Retina (tissue), 1 donor: ENCODE data around the gene CARD18.

Experiments
- DNase-seq: peaks from one replicate; pipeline ENCODE4 v3.0.0-alpha.2; 2016

The CARD18 gene, protein sequence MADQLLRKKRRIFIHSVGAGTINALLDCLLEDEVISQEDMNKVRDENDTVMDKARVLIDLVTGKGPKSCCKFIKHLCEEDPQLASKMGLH

DNA sequence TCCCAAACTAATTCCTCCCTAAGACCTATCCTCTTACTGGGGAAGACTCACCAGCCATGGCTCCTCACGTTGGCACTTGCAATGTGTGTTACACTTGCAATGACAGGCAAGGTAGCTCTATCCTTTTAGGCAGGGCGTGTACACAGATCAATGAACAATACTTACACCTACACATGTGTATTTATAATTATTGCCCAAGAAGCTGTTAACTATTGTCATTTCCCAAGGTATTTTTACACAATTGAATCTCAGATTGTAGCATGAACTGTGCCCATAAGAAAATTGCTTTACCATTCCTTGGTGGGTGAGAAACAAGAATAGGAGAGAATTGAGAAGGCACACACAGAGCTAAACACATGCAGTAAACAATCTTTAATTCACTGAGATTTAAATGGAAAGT, at the start of gene CARD18:
Gene CARD18, minus strand, starts transcription at position 101 of the 400 bp plus-strand sequence. Its CDS starts 43 bp downstream, at position 58.
- DNase-seq: no peak

DNA sequence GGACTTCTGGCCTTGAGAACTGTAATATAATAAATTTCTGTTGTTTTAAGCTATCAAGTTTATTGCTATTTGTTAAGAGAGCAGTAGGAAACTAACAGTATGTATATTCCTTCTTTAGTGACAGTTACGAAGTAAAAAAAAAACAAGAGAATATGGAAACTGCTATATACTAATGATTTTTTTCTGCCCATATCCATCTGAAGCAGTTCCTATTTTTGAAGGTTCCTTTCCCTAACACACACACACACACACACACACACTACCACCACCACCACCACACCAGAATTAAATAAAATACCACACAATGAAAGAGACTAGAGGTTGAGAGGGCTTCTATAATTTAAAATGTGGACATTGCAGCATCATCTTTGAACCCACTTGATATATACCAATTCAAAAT, 44.4 kb upstream of the CARD18 start:
- no peak for DNase-seq

DNA sequence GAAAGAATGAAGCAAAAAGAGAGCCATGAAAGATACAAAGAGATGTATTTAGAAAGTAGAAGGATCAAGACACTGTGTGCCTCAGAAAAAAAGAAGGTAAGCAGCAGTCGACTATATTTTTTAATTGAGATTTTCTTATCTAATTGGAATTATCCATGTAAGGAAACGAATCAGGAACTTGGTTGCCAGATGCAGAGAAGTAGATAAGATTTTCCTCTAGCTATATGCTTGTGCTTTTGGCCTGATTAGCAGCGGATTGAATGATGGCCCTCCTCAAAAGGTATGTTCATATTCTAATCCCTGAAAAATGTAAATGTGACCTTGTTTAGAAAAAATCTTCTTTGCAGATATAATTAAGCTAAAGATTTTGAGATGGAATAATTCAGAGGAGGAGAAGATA, 43.9 kb upstream of the CARD18 start:
- no peak for DNase-seq

DNA sequence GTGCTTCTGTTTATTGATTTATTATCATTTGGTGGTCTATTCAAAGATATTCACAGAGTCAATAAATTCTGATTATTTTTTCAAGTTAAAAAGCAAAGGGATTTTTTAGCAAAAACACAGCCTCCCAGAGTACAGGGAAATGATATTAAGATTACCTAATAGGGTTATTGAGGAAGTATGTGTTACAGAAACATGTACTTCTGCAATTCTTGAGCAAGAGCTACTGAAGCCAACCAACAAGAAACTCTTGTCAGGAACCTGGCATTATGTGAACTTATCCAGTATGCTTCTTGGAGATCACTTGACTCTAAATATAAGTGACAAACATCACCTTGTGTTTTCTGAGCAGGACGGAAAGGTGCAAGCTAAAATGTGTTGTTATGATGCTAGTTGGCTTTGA, 42.0 kb upstream of the CARD18 start:
- no peak for DNase-seq

DNA sequence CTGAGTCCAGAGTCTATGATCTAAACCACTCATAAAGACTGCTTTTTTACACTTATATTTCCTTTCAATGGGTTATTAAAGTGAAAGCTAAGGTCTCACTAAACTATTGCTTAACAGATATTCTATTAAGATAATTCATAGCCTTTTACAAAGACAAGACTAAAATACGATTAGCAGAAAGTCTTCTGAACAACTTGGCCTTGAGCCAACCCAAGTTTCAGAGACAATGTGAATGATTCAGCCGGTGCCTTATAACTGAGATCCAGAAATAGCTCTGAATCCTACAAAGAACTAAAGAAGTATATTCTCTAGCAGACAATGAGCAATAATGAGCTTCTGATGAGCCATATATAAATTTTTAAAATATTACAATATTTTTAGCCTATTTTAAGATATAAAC, 41.5 kb upstream of the CARD18 start:
- DNase-seq: no peak

DNA sequence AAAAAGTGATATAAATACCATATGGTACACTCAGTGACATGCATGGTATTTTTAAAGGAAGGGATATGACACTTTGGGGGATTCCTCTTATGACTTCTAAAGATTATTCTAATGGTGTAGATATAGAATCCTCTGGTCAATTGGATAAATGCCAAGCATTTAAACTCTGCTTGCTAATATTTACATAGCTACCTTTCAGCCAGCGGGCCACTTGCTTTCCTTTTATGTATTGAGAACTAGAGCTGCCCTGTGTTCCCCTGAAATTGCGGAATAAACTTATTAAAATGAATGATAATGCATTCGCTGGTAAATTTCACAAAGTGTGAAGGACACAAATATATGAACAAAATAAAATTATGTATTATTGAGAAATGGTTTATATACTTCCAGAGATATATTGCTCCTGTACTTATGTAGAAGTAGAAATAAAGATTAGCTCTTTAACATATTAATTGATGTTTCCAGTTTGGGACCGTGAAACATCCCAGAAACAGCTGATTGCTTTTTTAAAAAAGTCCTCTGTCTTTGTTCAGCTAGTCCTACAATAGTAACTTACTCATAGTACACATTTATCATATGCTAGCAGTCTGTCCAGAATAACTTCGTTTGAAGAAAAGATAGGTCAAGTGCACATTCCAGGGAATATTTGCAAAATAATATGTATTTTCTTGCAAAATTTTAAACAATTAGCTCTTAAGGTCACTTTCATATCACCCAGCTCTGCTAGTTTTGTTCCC, 40.1 kb upstream of the CARD18 start:
- DNase-seq: no peak

DNA sequence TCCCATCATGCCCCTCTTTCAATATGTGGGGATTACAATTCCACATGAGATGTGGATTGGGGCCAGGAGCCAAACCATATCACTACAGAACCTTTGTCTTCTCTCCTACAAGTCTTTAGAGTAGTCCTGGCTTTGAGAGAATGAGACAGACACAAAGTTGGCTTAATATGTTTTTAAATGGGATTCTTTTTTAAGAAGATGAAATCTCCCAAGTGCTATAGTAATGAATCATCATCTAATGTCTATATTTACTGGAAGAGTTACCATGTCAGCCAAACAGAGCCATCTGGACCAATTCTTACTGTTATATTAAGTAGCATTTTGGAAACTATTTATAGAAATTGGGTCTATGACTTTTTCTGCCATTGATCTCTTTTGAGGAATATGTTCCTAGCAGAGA, 38.1 kb upstream of the CARD18 start:
- DNase-seq: no peak

DNA sequence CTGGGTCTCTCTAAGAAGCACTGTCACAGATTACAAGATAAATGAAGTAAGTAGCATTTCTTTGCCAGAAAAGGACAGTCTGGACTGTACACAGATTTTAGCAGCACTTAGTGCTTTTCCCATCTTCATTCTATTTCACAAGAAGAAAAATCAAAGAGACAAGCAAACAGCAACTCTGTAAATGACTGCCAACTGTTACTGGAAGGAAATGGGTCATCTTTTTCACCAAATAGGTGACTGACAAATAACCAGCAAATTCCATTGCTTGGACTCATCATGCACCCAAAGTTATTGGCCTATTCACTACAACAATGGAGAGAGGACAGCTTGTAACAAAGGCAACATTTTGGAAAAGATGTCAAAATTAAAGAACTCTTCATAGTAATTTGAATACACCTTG, 28.9 kb upstream of the CARD18 start:
- no peak for DNase-seq

DNA sequence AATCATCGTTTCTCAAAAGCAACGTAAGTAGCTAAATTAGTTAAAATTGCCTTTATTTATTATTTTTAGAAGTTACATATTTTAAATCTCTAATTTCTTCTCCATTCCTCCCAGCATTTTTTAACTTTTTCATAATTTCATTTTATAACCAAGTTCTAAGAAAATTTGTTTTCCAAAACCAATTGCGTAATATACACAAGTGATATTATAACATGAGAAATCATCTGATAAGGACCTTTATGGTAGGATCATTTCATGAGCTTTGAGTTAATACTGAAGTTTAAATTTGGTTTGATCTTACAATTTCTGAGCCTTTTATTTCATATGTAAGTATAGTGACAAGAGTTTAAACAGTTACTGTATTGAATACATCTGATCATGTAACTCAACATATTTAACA, 27.7 kb upstream of the CARD18 start:
- no peak for DNase-seq

DNA sequence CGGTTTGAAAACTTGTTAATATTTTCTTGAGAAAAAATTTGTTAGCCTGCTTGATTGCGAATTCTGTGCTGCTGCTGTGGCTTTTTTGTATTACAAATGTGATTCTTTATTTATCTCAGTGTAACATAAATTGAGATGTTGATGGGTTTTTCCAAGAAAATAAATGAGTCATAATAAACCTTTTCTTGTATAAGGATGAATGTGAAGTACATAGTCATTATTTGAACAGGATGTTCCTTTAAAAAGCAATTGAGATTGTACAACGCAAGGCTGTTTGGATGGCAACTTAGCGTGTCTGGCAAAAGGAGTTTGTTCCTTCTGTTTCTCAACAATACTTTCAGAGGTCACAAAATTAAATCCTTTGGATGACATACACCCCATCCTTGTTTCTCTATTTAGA, 24.6 kb upstream of the CARD18 start:
- no peak for DNase-seq

DNA sequence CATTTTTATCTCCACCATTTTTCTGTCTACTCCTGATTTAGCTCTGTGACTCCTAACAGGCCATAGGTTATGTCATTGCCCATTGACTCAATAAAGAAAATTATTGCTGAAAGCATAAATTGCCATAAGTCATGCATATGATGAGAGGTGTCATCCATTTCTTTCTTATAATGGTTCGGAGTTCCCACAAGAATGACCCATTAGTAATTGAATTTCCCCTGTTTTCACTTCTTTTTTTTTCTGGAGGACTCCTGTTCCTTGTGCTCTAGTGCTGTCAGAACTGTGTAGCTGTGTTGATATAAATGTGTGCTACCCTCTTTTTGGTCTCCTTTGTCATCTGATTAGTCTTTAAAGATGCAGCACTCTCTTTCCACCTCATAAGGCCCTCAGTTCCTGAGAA, 22.9 kb upstream of the CARD18 start:
- no peak for DNase-seq

DNA sequence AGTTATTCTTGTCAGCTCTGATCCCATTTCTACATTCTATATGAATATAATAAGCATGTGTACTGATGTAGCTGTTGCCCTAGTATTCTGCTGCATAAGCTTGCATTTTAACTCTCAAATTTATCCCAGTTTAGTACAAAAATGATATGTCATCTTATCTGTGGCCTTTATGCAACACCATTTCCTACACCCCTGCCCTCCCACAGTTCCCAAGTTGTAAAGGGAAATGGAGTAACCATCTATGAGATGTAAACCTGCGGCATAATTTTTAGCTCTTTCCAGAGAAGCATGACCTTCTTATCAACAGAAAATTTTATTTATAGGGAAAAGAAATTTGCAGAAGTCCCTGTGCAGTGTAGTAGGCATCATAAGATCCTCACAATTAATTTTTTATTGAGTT, 18.9 kb upstream of the CARD18 start:
- no peak for DNase-seq

DNA sequence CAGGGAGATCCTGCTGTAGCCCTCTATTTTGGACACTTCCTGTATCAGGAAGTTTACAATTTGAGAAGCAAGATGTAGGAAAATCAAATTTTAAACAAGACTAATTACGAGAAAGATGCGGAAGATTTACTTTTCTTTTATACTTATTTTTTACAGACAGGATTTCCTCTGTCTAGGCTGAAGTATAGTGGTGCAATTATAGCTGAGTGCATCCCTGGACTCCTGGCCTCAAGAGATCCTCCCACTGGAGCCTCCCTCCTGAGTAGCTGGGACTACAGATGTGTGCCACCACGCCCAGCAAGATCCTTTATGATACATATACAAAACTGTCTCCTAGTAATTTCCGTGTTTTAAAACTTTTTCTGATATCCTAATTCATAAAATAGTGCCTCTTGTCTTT, 17.2 kb upstream of the CARD18 start:
- no peak for DNase-seq

DNA sequence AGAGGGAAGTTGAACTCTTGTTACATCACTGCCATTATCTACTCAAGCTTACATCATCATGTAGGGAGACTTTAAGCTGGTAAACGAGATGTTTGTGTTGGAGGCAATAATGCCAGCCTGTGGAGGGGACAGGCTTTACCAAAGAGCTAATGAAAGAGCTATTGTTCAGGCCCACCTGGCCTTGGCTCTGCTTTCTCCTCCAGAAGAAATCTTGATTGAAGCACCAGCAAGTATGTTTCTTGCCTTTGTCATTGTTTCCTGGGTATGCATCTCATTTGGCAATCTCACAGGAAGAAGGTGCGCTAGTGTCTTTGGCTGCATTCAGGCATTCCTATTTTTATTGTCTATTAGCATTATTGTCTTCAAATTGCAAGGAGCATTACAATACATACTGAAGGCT, 16.7 kb upstream of the CARD18 start:
- no peak for DNase-seq

DNA sequence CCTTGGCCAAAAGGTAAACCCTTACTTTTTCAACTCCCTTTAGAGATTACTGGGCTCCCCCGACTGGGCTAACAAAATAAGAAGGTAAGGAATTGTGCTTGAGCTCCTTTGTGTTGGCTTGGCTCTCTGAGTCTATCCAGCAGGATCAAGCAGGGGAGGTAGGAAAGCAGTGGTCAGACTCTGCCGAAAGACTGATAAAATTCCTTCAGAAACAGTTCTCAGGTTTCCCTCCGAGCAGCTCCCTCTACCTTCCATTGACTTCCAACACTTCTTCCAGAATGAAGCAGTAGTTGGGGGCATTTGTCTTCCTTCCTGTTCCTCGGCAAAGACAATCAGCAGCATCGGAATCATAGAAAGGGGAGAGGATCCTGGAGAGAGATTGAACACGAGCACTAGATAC, 16.1 kb upstream of the CARD18 start:
- DNase-seq: no peak

DNA sequence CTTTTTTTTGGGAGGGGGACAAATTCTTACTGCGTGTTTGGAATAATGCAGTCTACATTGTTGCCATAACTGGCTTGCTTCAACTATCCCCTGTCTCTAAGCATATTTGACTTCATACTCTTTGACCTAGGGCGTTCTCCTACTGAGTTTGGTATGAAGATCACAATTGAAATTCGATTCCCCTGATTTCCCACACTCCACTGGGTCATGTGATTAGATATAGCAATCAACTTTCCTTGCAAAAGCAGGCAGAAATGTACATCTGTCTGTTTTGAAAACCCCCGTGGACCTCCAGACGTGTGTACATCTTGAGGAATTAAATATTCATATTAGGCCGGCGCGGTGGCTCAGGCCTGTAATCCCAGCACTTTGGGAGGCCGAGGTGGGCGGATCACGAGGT, 13.8 kb upstream of the CARD18 start:
- no peak for DNase-seq

DNA sequence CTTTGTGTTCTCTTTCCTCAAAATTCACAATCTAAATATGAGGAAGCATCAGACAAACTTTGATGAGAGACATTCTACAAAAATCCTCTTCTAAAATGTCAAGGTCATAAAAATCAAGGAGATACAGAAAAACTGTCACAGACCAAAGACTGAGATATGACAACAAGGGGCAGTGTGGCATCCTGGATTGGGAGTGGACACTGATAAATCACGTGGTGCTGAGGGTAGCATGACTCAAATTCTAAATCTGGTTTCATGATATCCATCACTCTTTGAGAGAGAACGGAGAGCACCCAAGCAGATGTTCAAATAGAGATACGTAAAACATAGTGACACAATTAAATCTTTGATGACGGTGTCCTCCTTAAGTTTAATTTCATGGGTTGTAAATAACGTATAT, 13.0 kb upstream of the CARD18 start:
- DNase-seq: no peak

DNA sequence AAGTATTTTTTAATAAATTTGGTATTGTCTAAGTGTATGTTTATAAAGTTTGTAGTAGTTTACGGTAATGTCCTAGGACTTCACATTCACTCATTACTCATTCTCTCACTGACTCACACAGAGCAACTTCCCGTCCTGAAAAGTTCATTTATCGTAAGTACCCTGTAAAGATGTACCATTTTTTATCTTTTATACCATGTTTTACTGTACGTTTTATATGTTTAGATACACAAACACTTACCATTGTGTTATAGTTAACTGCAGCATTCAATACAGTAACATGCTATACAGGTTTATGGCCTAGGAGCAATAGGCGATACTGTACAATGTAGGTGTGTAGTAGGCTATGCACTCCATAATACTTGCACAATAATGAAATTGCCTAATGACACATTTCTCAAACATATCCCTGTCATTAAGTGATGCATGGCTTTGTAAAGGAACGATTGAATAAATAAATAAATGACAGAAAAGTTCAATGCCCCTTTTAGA, 12.5 kb upstream of the CARD18 start:
- no peak for DNase-seq

DNA sequence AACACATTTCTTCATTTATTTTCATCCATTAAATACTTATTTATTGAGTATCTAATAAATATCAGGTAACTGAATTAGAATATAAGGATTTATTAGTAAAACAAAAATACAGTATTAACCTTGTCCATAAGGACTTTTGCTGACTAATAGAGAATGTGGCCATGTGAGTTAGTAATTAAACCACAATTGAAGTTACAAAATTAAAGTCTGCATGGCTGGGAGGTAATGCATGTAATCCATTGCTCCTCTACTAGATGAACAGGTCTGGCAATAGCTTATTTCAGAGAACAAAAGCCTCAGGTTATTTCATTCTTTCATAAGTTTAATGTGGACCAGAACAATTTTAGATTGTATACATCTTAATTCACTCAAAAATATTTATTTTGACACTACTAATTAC, 9.9 kb upstream of the CARD18 start:
- DNase-seq: no peak

DNA sequence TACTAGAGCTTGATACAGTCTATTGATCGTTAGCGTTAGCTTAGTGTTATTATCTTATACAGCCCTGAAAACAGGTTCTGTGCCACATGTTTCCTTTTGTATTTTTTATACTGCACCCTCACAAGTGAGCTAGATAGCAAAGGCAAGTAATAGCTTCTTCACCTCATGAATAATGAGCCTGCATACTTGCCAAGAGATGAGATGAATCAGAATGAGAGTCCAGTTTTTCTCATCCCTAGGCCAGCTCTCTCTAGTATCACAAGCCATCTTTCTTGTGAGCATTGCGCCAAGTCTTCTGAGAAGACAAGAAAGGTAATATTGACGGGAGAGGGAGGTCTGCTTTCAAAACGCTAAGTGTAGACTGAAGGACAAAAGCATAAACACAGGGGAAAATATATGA, 8.7 kb upstream of the CARD18 start:
- no peak for DNase-seq

DNA sequence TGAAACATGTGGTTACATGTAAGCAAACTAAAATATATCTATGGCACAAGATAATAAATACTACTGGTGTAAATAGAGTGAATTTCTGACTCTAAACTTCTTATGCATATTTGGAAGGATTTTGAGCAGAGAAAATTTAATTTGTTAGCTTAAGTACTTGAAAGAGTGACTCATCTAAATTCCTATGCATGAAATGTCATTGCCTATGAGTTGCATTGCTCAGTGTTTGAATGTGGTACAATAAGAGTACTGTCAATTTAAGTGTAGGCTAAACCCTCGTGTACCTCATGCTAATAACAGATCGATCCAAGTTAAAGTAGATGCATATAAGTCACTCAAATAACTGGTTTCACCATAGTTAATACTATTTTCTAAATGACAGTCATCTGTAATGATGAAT, 5.3 kb upstream of the CARD18 start:
- DNase-seq: no peak

DNA sequence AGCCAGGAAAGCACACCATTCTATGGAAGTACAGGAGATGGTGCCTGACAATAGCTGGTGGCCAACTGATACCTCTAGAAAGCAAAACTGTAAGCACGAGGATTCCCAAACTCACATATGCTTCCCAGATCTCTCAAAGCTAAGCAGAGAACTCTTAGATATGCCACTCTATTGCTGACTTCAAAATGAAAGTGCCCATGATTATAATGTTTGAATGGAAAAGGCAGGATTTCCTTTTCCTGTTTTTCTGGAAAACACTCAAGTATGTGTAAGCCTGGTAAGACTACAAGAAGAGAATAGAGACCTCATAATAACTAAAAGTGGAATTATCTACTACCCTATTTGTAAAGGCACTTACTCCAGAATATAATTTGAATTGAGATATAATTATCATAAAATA, 2.6 kb upstream of the CARD18 start:
- DNase-seq: no peak

DNA sequence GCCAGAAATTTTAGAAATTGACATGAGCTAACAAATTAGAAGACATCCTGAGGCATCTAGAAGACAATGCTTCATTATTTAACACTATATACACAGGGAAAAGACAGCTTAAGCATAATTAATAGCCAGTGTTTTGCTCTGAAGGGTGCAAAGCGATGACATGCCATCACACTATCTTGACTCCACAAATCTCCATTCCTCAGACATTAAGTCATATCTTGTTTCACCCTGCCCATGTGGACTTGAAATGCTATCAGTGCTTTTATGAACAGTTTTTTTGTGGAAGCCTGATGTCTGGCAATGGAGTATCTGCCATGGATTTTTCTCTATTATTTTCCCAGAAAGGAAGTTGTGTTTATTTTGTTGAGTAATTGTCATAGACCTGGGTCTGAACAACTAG, 2.3 kb downstream of the CARD18 start:
- no peak for DNase-seq

DNA sequence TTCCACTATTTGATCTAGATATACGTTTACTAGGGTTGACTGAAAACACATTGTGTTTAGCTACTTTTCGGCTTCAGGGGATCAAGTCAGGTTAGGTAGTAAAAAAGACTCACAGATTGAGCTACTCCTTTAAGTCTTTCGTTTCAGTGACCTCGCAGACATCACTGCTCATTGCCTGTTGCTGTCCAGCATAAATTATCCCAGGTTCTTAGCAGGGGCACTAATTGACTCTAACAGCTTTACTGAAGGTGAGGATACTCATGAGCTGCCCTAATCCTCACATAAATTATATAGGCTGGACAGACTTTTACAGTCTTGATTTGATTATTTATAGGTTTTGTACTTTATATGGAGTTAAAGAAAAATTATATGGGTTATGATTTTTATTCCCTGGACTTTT, 3.7 kb downstream of the CARD18 start:
- no peak for DNase-seq
